Measurements from ENCODE around the gene FBXL7. TPM values are rescaled to one million over a fixed set of nuclear protein-coding genes. Genes with fewer than 3 reads are reported as not detected.

The FBXL7 gene
- total RNA-seq, 1 experiment from 2014 or later = 7.6 TPM

DNA sequence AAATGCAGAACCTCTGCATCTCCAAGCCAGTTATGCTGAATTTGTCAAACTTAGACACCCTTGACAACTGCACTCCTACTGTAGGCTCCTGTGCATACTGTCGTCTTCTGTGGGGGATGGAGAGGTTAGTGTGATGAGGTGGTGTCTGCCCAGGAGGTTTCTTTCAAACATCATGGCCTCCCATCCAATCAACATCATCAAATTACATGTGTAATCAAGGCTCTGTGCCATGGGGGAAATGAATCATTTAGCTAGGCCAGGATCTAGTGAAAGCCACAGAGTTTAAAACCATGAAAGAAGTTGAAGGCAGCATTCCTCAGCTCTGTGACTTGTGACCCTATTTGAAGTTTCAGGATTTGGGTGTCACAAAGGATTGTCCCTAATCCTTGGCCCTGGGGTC is 439.0 kb downstream of the FBXL7 start:
- DNase-seq (ENCODE audit: low read depth) = peak; percentile 77

DNA sequence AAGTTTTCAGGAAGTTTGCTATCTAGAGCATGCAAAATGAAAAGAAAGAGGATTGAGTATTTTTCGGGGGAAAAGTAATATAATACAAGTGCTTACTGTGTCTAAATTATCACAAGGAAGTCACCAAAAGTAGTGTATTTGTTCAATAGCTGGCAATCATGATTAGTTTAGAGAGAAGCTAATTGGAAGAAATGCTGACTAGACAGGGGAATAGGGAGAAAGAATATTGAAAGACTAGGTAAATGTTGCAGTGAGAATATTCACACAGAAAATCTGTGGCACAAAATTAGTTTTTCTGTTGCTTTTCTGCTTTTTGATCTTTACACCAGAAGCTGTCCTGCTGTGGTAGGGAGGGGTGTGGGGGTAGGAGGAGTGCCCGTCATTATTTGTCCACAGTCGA is 440.9 kb downstream of the FBXL7 start:
- DNase-seq (ENCODE audit: low read depth) = no peak

DNA sequence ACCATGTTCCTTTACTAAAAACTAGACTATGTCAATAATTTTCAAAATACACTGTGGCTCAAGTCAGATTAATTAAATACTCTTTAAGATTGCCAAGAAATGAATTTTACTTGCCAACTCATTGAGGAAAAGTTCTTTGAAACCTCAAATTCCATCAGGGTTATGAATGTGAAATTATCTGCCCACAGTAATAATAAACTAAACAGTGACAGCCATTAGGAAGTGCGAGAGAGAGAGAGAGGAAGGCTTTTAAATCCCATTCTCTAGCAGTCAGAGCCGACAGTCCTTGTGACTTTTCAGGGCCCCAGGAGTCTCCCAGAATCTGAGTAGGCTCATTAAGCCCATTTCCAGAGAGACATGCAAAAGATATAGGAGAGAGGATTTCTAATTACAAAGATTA is 443.5 kb downstream of the FBXL7 start:
- peak; percentile 29 for DNase-seq (ENCODE audit: low read depth)

DNA sequence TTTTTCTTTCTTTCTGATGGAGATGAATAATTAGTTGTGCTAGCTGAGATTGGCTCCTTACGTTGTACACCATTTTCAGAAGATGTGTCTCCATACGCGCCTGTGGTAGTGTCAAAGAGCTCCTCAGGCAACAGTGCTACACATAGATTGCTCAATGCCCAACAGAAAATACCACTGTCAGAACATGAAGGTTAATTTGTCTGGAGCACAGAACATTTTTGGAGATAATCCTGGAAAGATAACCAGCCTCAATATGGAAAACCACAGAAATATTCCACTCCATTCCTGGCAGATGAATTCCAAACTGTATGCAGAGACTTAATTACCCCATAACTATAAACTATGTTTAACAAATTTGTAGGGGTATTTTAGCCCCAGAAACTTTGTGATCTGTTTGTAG is 446.0 kb downstream of the FBXL7 start:
- no peak for DNase-seq (ENCODE audit: low read depth)

DNA sequence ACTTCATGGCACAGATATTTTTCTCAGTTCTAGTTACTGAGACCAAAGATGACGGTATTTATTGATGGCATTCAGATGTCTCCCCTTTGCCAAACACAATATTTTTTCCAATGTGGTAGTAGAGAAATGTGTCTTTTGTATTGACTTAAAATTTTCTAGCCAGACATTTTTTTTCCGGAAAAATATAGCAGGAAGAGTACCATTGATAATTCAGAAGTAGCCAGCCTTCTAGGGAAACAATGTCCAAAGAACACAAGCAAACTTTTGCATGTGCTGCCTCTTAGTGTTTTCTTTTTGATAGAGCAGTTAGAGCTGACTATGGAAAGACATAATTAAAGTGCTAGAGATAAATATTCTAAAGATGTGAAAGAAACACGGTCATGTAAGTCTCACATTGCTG is 448.2 kb downstream of the FBXL7 start:
- no peak for DNase-seq (ENCODE audit: low read depth)

DNA sequence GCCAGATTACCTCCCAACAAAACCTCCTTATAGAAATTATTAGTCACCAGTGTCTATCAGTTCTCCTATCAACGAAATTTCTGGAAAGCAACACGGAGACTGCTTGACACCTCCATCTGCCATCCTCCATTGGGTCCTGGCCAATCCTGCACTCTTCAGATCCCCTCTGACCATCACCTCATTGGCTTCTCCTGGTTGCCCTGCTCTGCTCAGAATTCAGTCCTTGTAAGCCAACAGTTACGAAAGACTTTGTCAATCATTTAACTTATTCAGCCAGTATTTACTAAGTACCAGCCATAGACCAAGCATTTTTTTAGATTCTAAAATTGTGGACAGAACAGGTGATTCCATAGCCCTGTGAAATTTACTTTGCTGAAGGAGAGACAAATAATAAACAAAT is 451.1 kb downstream of the FBXL7 start:
- DNase-seq (ENCODE audit: low read depth) = no peak

DNA sequence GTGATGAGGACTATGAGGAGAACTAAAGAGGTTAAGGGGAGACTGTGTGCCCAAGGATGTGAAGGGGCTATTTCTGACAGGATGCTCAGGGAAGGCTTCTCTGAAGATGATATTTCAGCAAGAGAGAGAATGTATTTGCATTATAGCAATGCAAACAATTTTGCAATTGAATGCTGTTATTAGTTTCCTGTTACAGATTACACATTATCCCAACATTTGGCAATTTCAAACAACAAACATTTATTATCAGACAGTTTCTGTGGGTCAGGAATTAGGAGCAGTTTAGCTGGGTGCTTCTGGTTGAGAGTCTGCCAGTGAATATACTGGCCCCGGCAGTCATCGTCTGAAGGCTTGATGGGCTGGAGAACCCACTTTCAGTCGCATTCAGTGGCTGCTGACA is 451.6 kb downstream of the FBXL7 start:
- no peak for DNase-seq (ENCODE audit: low read depth)

DNA sequence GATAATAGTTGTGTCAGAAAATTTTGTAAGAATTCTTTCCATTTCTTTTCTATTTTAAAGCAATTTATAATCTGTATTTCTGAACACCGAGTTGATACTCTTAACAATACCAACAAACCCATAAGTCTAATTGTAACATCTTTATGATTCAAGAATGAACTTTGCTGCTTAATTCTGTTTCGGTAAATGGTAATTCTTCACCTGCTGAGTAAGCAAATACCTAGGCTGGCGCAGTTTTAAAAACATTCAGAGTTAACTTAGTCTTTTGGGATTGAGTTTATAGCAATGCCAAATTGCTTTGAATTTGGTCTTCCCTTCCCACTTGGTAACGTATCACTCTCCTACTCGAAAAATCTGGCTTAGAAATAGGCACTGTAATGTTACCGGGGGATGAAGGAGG is 456.6 kb downstream of the FBXL7 start:
- DNase-seq (ENCODE audit: low read depth) = no peak

DNA sequence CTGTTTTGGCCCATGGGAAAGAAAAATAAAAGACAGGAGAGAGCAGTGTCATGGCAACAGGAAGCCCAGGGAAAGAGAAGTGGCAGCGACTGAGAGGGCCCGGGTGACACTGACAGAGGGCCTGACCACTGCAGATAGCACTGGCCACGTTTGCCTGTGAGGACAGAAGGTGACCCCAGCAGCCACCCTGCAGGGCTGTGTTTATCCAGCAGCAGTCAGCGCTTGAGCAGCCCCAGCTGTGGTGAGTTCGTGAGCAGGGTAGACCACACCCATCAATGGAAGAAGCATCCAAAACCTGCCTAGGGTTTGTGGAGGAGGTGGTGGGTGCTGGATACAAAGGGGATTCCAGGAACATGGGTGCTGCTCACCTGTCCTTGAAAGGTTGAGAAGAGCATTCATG is 457.1 kb downstream of the FBXL7 start:
- DNase-seq (ENCODE audit: low read depth) = no peak

DNA sequence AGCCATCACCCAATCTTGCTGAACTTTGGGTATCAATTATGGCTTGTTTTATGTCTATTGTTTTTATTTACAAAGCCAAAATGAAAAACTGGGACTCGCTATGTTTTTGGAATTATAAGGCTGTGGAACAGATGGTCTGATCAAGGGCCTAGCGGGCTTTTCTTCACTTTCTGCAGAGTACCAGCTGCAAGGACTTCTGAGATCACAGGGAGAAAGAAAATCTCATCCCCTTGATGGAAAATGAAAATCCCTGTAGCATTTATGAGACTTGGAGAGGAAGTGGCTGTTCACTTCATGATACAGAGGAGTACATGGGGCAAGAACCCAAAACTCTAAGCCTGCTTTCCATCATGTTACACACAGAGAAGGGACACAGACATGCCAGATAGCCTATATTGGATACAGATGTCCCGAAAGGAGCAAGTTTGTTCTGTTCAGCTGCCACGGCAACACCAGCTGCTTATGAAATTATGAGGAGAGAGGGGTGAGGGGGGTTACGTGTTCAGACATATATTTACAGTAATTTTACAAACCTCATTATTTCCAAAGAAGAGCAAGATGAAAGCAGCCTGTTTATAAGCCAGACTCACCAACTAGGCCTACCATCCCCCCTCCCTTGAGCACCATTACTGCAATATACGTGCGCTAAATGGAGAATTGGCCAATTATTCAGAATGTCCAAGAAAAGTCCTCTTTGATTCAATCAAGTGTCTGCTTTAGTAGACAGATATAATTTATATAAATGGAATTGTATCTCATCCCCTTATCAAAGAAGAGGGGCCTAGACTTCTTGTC is 459.6 kb downstream of the FBXL7 start:
- DNase-seq (ENCODE audit: low read depth) = no peak

DNA sequence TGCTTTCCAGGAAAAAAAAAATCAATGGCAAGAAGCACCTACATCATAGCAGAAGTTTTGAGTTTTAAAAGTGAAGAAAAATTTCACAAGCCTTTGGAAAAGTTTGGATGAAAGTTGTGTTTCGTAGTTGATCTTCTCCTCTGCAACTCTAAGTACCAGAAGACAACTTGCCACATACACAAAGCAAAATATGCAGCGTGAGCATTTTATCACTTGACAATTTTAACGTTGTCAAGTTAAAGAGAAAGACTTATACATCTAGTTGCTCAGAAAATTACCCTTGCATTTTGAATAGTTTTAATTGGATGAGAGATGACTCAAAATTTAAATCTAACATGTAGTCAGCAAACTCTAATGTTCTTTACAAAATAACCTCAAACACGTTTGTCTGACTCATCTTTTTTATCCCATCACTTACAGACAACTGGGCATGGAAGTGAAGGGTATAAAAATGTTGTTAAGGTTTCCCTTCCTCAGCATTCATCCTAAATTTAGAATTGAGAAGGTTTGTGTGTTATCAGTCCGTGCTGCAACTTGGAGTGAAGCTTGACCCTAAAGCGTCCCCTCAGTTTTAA is 466.2 kb downstream of the FBXL7 start:
- DNase-seq (ENCODE audit: low read depth) = peak; percentile 47

DNA sequence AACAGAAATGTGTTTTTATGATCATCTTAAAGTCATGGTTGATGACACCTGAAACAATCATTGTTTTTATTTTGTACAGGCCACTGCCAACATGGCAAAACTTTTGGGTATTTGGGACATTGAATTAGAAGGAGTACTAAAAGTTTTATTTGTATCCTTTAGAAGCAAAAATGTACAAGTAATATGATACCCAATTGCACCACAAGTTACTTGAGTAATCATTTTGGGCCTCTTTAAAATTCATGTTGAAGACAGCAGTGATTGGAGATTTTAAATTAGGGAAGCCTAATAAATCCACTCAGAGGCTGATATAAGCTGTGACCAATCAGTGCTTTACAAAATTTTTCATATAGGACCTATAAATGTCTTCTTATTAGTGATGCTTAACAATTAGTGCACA is 466.7 kb downstream of the FBXL7 start:
- DNase-seq (ENCODE audit: low read depth) = peak; percentile 26

DNA sequence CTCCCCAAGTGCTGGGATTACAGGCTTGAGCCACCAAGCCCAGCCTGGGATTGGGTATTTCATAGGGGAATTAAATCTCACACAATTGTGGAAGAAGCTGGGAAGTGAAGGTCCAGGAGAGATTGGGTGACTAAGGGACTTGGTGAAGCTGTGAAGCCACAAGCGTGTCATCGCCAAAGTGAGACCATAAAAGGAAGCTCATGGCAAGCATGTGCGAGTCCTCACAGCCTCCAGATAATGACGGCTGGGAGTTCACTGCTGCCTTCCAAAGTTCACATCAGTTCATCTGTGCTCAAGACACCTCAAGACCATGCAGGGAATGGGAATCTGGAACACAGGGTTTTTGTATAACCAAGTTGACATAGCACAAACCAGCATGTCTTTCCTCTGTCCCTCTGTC is 469.0 kb downstream of the FBXL7 start:
- peak; percentile 37 for DNase-seq (ENCODE audit: low read depth)

DNA sequence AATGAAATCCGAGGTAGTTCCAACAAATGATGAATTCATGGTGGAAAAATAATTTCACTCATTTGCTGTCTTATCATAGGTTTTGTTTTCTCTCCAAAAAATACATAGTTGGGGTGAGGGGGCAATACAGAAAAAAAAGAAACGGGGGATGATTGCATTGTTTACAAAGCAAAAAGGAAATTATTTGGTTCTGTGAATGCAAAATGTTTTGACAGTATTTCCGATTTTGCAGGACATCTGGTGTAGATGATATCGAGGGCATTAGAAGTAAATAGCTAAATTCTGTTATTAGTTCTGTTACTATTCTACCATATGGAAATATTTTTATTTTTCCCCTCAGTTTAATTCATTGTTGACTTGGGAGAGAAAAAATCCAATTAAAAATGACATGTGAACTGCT is 477.9 kb downstream of the FBXL7 start:
- no peak for DNase-seq (ENCODE audit: low read depth)

DNA sequence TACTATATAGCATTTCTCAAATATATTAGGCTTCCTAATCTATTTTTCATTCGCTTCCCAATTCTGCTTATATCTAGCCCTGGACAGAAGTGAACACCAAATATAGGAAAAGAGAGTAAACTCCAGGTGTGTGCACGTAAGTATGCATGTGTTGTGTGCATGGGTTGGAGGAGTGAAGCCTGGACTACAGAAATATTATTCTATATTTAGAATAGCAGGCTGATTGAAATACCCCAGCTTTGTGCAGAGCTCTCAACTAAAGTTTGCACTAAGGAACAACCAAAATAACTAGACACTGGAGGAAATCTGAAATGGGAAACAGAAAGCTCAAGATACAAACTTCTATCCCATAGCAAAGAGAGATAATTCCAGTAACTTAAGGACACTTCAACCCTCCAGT is 480.9 kb downstream of the FBXL7 start:
- no peak for DNase-seq (ENCODE audit: low read depth)

DNA sequence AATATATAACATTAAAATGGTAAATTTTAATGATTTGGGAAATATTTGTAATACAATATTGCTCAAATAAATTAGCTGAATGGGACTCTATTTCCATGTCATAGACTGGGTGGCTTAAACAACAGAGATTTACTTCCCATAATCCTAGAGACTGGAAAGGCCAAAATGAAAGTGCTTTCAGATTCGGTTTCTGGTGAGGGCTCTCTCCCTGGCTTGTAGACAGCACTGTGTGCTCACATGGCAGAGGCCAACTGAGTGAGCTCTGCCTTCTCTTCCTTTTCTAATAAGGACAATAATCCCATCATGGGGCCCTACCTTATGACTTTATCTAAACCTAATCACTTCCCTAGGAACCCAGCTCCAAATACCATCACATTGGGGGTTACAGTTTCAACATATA is 483.4 kb downstream of the FBXL7 start:
- DNase-seq (ENCODE audit: low read depth) = peak; percentile 7

Data from LHCN-M2 (cell line).